H9 (cell line): ENCODE data around the gene SNED1. TPM values are rescaled to one million over a fixed set of nuclear protein-coding genes. Genes with fewer than 3 reads are reported as not detected.

Source experiments
- DNase-seq: peaks from one replicate; pipeline ENCODE4 v3.0.0-alpha.2; 2017
- H2AFZ ChIP-seq: one replicate; pipeline ENCODE4 v1.6.1; 2013; ENCODE audit warnings: mild to moderate bottlenecking, low read length, control low read depth, moderate library complexity
- H2AK5ac ChIP-seq: 2 replicates; pipeline ENCODE4 v1.6.1; 2013; ENCODE audit warnings: low read length, control low read depth, mixed read lengths; ENCODE audit not compliant: insufficient read length
- H2BK120ac ChIP-seq: one replicate; pipeline ENCODE4 v1.6.1; 2013; ENCODE audit warnings: low read depth, mild to moderate bottlenecking, low read length, control low read depth, inconsistent platforms; ENCODE audit not compliant: poor library complexity, severe bottlenecking
- H2BK12ac ChIP-seq: 2 replicates; pipeline ENCODE4 v1.6.1; 2013; ENCODE audit warnings: low read length, control low read depth, mixed read lengths, low read depth; ENCODE audit not compliant: insufficient read length
- H2BK15ac ChIP-seq: 2 replicates; pipeline ENCODE4 v1.6.1; 2013; ENCODE audit warnings: low read depth, low read length, control low read depth
- H2BK20ac ChIP-seq: one replicate; pipeline ENCODE4 v1.6.1; 2013; ENCODE audit warnings: low read depth, mild to moderate bottlenecking, low read length, control low read depth, inconsistent platforms; ENCODE audit not compliant: poor library complexity, severe bottlenecking
- H2BK5ac ChIP-seq: 2 replicates; pipeline ENCODE4 v1.6.1; 2013; ENCODE audit warnings: low read length, control low read depth, mixed read lengths; ENCODE audit not compliant: insufficient read length
- H3K14ac ChIP-seq: 2 replicates; pipeline ENCODE4 v1.6.1; 2013; ENCODE audit warnings: low read length, control low read depth; ENCODE audit not compliant: insufficient read depth
- H3K18ac ChIP-seq: 2 replicates; pipeline ENCODE4 v1.6.1; 2013; ENCODE audit warnings: low read depth, mild to moderate bottlenecking, mixed read lengths, low read length, control low read depth; ENCODE audit not compliant: insufficient read length
- H3K23ac ChIP-seq: 2 replicates; pipeline ENCODE4 v1.6.1; 2013; ENCODE audit warnings: low read length, control low read depth, mixed read lengths, low read depth; ENCODE audit not compliant: insufficient read length
- H3K23me2 ChIP-seq: 2 replicates; pipeline ENCODE4 v1.6.1; 2013; ENCODE audit warnings: low read depth, mild to moderate bottlenecking, mixed read lengths, low read length, control low read depth; ENCODE audit not compliant: insufficient read length, poor library complexity, severe bottlenecking
- H3K27ac ChIP-seq: 2 replicates; pipeline ENCODE4 v1.5.1; 2013; ENCODE audit warnings: low read length, control low read depth, mixed read lengths, low read depth; ENCODE audit not compliant: insufficient read length
- H3K27me3 ChIP-seq: 2 replicates; pipeline ENCODE4 v1.6.1; 2013; ENCODE audit warnings: low read length, control low read depth, inconsistent platforms; ENCODE audit not compliant: insufficient read depth
- H3K4ac ChIP-seq: 2 replicates; pipeline ENCODE4 v1.6.1; 2013; ENCODE audit warnings: low read depth, mild to moderate bottlenecking, control low read depth, inconsistent platforms, low read length, moderate library complexity
- H3K4me1 ChIP-seq: 2 replicates; pipeline ENCODE4 v1.6.1; 2013; ENCODE audit warnings: low read length, control low read depth, inconsistent platforms; ENCODE audit not compliant: insufficient read depth
- H3K4me2 ChIP-seq: 2 replicates; pipeline ENCODE4 v1.6.1; 2013; ENCODE audit warnings: low read length, control low read depth, mixed read lengths; ENCODE audit not compliant: insufficient read length, insufficient read depth
- H3K56ac ChIP-seq: 2 replicates; pipeline ENCODE4 v1.6.1; 2013; ENCODE audit warnings: low read depth, mild to moderate bottlenecking, mixed read lengths, low read length, control low read depth; ENCODE audit not compliant: insufficient read length
- H3K79me1 ChIP-seq: 2 replicates; pipeline ENCODE4 v1.6.1; 2013; ENCODE audit warnings: low read depth, mild to moderate bottlenecking, moderate library complexity, low read length, control low read depth, inconsistent platforms; ENCODE audit not compliant: insufficient read depth, poor library complexity, severe bottlenecking
- H3K79me2 ChIP-seq: 2 replicates; pipeline ENCODE4 v1.6.1; 2013; ENCODE audit warnings: low read length, control low read depth, inconsistent platforms; ENCODE audit not compliant: insufficient read depth
- H3K9ac ChIP-seq: 2 replicates; pipeline ENCODE4 v1.6.1; 2013; ENCODE audit warnings: low read length, control low read depth, mixed read lengths; ENCODE audit not compliant: insufficient read length; ENCODE audit errors: extremely low read depth
- H3K9me3 ChIP-seq: one replicate; pipeline ENCODE4 v1.6.1; 2013; ENCODE audit warnings: low read depth, low read length, inconsistent platforms; ENCODE audit not compliant: control insufficient read depth
- H3T11ph ChIP-seq: one replicate; pipeline ENCODE4 v1.6.1; 2013; ENCODE audit warnings: mild to moderate bottlenecking, low read length, control low read depth, inconsistent platforms
- H4K20me1 ChIP-seq: one replicate; pipeline ENCODE4 v1.6.1; 2013; ENCODE audit not compliant: control insufficient read depth, insufficient read length, insufficient read depth
- H4K5ac ChIP-seq: 2 replicates; pipeline ENCODE4 v1.6.1; 2013; ENCODE audit warnings: low read depth, mild to moderate bottlenecking, mixed read lengths, low read length, control low read depth; ENCODE audit not compliant: insufficient read length
- H4K8ac ChIP-seq: replicated peaks from 2 replicates; pipeline ENCODE4 v1.6.1; 2013; ENCODE audit warnings: low read length, control low read depth, mixed read lengths, low read depth; ENCODE audit not compliant: insufficient read length
- H4K91ac ChIP-seq: 2 replicates; pipeline ENCODE4 v1.6.1; 2013; ENCODE audit warnings: low read depth, mild to moderate bottlenecking, moderate library complexity, mixed read lengths, low read length, control low read depth; ENCODE audit not compliant: insufficient read length
- H3K27ac Mint-ChIP-seq, 3 experiments: 2 replicates in 2 of 3; 3 replicates in 1 of 3; pipeline ENCODE4 v1.8.0; 2020 to 2021; ENCODE audit warnings: mixed read lengths in 3 of 3, mild to moderate bottlenecking in 1 of 3, moderate library complexity in 1 of 3
- H3K27me3 Mint-ChIP-seq: 2 replicates; pipeline ENCODE4 v1.8.0; 2021; ENCODE audit warnings: low read depth, mild to moderate bottlenecking, moderate library complexity, mixed read lengths
- H3K36me3 Mint-ChIP-seq, 3 experiments: 2 replicates in 2 of 3; 3 replicates in 1 of 3; pipeline ENCODE4 v1.8.0; 2020 to 2021; ENCODE audit warnings: low read depth in 3 of 3, mixed read lengths in 3 of 3; ENCODE audit not compliant: insufficient read depth in 1 of 3
- H3K4me1 Mint-ChIP-seq, 2 experiments: 2 replicates each; pipeline ENCODE4 v1.8.0; 2020; ENCODE audit warnings: mixed read lengths in 2 of 2
- H3K4me3 Mint-ChIP-seq, 2 experiments: 2 replicates in 1 of 2; 3 replicates in 1 of 2; pipeline ENCODE4 v1.8.0; 2020 to 2021; ENCODE audit warnings: mild to moderate bottlenecking in 2 of 2, mixed read lengths in 2 of 2, moderate library complexity in 1 of 2
- H3K9me3 Mint-ChIP-seq, 2 experiments: 2 replicates in 1 of 2; 3 replicates in 1 of 2; pipeline ENCODE4 v1.8.0; 2020; ENCODE audit warnings: mild to moderate bottlenecking in 2 of 2, mixed read lengths in 2 of 2, moderate library complexity in 1 of 2
- WGBS: extraction: QIAGEN DNeasy Blood & Tissue Kit; methylation state at CpG from one replicate; pipeline ENCODE4 v1.1.7; 2013; ENCODE audit warnings: missing lambda C conversion rate, low lambda C conversion rate, mixed read lengths; ENCODE audit not compliant: insufficient read length; ENCODE audit errors: extremely low coverage; 5-methylcytosine and 5-hydroxymethylcytosine counted together
- total RNA-seq: library from RNA; stranded (reverse); gene quantifications from 2 replicates; pipeline ENCODE4 v1.2.1, GENCODE V29; 2021
- TF ChIP-seq, protein P1 (sequence below): fragments of 200-600 bp; sonication (generic); conservative IDR thresholded peaks from 3 replicates; pipeline ENCODE4 v1.8.0; 2021; ENCODE audit warnings: antibody characterized with exemption, mild to moderate bottlenecking

Gene SNED1
- total RNA-seq, 1 experiment from 2014 or later = 2.5 TPM

DNA sequence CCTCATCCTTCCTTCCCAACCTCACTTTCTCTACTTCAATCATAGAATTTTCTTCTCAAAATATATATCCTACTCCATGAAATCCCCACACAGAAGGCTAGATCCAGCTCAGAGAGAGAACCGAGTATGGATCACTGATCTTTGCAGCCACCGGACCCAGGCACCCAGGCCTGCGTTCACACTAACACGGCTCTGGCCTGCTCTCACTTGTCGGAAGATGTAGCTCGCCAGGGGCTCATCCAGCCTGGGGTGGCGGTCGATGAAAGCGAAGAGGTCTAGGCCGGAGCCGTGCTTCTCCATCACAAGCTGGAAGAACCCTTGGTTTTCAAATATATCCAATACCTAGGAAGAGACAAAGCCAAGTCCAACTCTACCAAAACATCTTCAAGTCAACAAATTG is 116.4 kb downstream of the SNED1 start:
- H3K4me3 Mint-ChIP-seq = no peak overlapping the region
- Histone ChIP-seq H3K4me2 (no peak overlapping the region), H4K20me1 (no peaks in the 10 kb centered on the region), H2AFZ (no peak overlapping the region), H2BK12ac (no peak overlapping the region), H2BK15ac (no peak overlapping the region), H3K23me2 (no peaks in the 10 kb centered on the region), H3K9me3 (no peaks in the 10 kb centered on the region), H3K27ac (no peak overlapping the region), H3K4ac (no peak overlapping the region), H4K91ac (no peak overlapping the region), H3K23ac (no peak overlapping the region), H3K79me2 (no peaks in the 10 kb centered on the region), H2BK20ac (no peak overlapping the region), H4K5ac (no peak overlapping the region), H3K27me3 (no peaks in the 10 kb centered on the region), H3K9ac (no peak overlapping the region), H2BK120ac (no peak overlapping the region), H3K79me1 (no peaks in the 10 kb centered on the region), H3K18ac (no peak overlapping the region), H2AK5ac (no peak overlapping the region), H3K4me1 (no peaks in the 10 kb centered on the region), H3K56ac (no peak overlapping the region), H4K8ac (no peak overlapping the region), H3K14ac (no peak overlapping the region), H3T11ph (no peak overlapping the region), H2BK5ac (no peak overlapping the region)
- no peak overlapping the region for H3K27ac Mint-ChIP-seq
- TF ChIP-seq, protein P1, sequence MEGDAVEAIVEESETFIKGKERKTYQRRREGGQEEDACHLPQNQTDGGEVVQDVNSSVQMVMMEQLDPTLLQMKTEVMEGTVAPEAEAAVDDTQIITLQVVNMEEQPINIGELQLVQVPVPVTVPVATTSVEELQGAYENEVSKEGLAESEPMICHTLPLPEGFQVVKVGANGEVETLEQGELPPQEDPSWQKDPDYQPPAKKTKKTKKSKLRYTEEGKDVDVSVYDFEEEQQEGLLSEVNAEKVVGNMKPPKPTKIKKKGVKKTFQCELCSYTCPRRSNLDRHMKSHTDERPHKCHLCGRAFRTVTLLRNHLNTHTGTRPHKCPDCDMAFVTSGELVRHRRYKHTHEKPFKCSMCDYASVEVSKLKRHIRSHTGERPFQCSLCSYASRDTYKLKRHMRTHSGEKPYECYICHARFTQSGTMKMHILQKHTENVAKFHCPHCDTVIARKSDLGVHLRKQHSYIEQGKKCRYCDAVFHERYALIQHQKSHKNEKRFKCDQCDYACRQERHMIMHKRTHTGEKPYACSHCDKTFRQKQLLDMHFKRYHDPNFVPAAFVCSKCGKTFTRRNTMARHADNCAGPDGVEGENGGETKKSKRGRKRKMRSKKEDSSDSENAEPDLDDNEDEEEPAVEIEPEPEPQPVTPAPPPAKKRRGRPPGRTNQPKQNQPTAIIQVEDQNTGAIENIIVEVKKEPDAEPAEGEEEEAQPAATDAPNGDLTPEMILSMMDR = no peak
- no CpG with 5 or more reads among the region's 11 CpGs for WGBS
- H3K36me3 Mint-ChIP-seq = peaks cover 3 to 44% (median 37%) of the 10 kb centered on the region in 3 experiments; a peak in 6 of 7 replicates
- H3K27me3 Mint-ChIP-seq = no peaks in the 10 kb centered on the region
- H3K4me1 Mint-ChIP-seq = no peaks in the 10 kb centered on the region
- no peak for DNase-seq
- no peaks in the 10 kb centered on the region for H3K9me3 Mint-ChIP-seq
